CD4-positive, alpha-beta T cell treated with Interleukin-15 for 1 hour (primary cell): Measurements from ENCODE around the gene CPD.

Source experiments
- DNase-seq: peaks from one replicate; pipeline ENCODE4 v3.0.0-alpha.2; 2020

Gene CPD

GRCh38 chr17:30357476-30357875 is 21.3 kb upstream of the CPD start:
- no peak for DNase-seq

DNA sequence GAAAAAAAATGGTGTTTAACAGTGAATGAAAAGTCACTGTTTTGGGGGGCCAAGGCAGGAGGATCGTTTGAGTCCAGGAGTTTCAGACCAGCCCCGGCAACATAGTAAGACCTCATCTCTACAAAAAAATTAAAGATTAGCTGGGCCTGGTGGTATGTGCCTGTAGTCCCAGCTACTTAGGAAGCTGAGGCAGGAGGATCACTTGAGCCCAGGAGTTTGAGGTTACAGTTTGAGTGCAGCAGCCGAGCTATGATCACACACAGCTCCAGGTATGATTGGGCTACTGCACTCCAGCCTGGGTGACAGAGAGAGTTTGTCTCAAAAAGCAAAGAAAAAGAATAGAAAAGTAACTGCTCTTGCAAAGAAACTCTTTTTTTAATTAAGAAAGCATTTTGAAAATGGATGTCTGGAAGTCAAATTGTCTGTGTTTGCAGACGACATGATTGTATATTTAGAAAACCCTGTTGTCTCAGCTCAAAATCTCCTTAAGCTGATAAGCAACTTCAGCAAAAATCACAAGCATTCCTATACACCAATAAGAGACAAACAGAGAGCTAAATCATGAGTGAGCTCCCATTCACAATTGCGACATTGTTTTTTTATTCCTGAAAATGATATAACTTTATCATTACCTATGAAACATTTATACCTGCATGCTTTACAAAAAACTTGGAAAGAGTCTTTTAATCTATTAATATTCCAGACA is 20.5 kb upstream of the CPD start:
- DNase-seq = no peak

DNA sequence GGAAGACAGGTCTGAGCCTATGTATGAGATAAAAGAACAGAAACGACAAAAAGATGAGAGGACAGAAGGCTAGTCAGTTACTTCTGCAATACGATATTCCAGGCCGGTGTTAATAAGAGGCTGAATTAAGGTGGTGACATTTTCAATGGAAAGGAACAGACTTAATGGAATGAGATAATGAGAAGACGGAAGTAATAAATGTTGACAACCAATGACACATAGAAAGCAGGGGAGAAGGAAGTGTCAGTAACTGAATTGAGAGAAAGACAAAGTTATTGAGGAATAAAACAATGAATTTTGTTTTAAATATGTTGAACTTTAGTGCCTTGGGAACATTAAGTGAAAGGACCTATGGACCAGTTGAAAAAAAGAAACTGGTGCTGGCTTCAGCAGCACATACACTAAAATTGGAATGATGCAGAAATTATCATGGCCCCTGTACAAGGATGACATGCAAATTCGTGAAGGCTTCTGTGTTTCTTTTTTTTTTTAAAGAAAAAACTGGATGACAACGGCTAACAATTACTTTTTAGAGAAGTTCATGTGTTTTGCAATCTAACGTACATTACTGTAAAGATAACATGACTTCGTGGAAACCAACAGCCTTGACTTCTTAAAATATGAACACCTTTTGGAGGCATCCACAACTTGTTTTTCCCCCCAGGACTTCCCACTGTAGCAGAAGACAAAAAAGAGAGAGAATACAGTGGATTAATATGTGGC is 18.5 kb upstream of the CPD start:
- DNase-seq = no peak

DNA sequence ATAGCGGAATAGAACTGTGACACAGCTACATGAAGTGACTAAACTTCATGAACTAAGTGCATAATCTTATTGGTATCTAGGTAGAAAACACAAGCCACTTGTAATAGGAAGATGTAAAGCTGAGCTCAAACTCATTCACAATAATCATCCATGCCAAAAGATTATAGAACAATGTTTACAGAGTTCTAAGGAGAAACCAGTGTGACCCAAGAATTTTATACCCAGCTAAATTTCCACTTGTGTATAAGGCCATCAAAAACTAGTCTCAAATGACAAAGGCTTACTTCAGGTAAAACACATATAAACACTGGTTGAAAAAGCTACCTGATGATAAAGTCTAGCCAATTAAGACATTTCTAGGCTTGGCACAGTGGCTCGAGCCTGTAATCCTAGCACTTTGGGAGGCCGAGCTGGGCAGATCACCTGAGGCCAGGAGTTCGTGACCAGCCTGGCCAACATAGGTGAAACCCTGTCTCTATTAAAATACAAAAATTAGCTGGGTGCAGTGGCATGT is 16.9 kb upstream of the CPD start:
- no peak for DNase-seq

DNA sequence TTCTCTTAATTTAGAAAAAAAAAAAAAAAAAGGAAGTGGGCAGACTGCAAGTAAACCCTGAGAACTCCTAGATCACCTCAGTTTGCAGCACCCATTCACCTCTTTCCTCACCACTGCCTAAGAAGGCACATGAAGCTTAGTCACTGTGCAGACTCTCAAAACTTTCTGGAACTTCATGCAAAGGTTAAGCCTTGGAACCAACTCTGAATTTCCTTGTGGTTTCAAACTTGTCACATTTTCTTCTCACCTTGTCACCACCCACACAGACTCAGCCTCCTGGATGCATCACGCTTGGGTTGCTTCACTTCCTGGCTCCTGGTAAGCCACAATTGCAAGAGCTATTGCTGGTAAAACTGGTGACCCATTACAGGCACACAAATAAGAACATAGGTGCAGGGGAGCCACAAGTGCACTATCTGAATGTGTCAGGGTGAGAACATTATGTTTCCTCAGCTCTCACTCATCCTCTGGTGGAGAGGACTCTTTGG is 15.0 kb upstream of the CPD start:
- peak; percentile 78 for DNase-seq

- DNase-seq = no peak
Measured at GRCh38 chr17:30366536-30366935, 12.2 kb upstream of the CPD start.

DNA sequence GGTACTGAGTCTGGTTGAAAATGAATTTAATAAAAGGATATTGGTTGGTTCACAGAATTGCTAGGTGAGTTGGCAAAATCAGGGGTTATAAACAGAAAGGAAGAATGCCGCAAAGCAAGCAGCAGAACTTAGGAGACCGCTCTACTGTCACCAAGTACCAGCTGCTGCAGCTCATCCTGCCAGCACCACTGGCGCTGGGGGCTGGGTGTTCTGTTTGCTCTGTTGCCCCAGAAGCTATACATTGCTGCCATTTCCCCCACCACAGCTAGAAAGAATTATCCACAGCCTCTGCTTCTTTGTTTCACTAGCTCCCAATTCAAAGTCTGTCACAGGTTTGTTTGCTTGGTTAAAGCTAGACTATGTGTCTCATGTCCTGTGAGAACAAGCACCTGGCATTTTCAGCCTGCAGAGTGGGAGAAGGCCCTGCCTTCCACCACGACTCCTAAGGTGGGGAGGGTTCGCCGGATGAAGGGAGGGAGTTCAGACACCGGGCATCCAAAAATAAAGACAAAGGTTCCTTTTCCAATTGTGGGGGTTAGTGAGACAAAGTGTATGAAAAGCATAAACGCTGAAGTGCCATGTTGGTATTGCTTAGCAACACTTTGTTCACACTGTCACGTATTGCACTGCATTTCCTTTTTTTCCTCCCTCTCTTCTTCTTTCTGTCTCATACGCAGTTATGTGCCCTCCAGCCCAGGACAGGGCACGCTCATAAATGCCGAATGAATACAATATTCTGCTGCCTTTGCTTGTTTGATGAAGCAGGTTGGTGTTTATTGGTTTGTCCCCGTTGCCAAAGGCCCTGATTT is 9.6 kb upstream of the CPD start:
- no peak for DNase-seq

DNA sequence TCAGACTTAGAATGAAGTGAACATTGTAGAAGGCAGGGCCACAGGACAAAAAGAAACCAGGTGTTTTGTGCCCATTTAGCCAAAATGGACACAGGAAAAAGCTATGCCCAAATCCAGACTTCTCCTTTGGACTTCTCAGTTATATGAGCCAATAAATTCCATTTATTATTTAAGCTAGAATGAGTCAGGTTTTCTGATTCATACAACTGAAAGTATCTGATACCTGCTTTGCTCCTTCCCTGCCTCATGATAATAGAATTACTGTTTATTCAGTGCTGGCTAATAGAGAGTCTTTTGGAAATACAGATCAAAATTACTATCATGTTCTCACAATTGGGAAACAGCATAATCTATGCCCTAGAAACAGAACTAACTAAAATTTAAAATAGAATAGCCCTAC is 8.7 kb upstream of the CPD start:
- DNase-seq = no peak

DNA sequence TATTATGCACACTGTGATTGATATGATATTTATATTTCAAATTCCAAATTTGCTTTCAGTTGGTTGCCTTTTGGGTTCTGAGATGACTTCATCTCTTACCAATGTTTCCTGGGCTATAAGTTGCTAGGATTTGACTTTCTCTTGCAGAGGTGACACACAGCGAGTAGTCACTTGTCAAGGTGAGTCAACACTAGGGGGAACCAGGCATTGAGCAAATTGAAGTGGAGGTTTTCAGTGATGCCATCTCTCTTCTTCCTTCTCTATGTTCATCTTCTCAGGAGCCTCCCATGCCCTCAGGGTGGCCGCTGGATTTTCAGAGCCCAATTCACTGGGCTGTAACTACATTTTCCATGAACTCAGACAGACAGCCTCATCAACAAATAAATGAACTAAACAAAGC is 6.0 kb upstream of the CPD start:
- no peak for DNase-seq

DNA sequence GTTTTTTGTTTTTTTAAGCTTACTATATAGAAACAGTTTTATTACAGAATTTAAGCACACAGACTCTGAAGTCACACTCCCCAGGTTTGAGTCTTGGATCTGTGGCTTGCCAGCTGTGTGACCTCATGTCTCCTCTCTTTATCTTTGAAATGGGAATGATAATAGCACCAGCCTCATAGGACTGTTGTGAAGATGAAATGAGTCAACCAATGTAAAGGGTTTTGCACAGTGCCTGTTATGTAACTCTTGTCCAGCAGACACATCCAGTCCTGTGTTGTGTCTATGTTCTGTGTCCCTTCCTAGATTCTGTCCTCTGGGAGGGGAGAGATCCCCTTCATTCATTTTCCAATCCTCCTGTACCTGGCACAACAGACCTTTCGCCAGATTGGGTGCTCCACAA is 3.1 kb upstream of the CPD start:
- DNase-seq = no peak

- no peak for DNase-seq
Measured at GRCh38 chr17:30376621-30377452, 1.9 kb upstream of the CPD start.

DNA sequence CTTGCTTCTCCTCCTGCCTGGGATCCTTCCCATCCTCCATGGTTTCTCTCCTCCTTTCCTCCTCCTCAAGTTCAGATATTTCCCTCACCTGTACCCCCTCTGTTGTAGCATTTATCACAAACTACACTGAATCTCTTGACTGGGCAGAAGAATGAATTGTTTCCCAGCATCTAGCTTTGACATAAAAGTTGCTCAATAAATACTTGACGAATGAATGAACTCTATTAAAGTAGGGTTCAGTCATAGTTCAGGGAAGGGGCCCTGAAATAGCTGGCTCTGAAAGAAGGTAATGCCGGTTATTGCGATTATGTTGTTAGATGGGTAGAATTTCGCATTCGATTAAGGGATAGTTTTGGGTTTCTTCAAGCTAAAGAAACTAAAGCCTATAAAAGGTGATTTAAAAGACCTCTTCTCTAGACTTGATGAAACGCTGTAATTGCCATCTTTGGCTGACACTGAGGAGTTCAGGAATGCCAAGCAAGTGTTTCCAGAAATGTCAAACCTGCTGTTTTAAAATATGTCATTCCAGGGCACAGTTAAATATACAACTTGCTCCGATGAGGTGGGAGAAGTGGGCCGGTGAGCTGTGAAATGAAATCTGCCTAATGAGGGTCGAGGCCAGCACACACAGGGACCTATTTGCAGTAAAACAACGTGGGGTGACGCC is 1.0 kb upstream of the CPD start:
- no peak for DNase-seq

DNA sequence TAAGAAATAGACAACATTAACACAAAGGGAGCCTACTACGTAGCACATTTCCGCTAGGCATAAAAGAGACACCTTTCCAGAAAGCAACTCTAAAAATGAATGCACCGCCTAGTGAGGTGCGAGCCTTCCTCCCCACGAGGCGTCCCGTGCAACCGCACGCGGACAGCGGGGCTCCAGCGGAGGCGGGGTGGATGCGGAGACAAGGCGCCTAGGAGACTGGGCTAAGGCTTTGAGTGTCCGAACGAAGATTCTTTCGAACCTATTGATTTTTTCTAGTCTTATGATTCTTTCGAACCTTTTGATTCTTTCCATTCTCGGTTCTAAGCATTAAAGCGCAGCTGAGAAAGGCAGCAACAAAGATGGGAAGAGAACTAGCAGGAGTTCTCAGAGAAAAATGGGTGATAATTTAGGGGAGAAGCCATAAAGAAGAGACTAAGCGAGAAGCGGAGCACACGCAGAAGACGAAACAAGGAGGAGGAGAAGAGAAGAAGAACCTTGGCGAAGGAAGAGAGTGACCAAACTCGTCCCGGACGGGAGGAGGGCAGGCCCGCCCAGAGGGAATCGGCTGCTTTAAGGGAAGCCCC is 394 bp upstream of the CPD start:
- DNase-seq = peak; percentile 69

- DNase-seq = peak; percentile 23
Measured at GRCh38 chr17:30379303-30379902, 676 bp downstream of the CPD start.

DNA sequence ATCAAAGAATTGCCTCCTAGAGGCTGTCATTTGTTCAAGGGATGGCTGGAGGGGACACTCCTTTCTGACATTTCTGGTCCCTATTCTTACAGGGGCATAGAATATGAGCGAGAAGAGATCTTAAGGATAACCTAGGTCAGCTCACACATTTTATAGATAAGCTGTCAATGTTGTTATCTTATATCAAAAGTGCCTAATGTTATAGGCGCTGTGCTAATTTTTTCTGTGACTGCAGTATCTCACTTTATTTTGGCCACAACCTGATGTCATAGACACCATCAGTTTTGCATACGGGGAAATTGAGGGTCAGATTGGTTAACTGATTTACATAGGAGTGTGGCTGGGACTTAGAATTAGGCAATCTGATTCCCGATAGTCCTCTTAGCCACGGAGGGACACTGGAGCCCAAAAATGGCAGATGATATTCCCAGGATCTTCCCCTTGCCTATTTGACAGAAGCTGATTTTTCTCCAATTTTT is 1.2 kb downstream of the CPD start:
- DNase-seq = no peak

DNA sequence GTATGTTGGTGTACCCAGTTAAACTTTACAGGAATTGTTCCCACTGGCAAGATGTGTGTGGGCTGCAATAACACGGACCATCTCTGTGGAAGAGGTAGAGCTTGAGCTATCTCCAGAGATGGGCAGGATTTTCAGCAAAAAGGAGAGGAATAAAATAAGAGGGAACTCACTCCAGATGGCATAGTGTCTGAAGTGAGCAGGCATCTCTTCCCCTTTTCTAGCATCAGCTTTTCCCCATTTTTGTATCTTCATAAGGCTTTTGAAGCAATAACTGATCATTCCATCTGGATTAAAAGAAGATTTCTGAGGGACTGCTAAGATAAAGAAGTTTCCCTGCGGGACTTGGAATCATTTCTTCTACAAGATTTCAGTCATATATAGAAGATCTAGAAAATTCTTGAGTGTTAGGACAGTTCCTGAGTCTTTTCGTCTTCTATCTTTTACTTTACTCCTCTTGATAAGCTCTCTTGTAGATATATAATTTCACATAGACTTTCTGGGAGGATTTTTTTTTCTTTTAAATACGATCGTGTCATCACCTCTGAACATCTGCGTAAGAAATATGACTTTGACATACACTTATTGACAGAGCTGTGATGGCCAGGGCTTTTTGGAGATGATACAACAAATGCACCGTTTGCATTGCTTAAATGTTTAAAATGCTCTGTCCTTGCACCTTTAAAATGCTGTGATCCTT is 2.1 kb downstream of the CPD start:
- no peak for DNase-seq

- no peak for DNase-seq
Measured at GRCh38 chr17:30381340-30381659, 2.6 kb downstream of the CPD start.

- no peak for DNase-seq
Measured at GRCh38 chr17:30382345-30382744, 3.6 kb downstream of the CPD start.

GRCh38 chr17:30388321-30389179 is 9.8 kb downstream of the CPD start:
- no peak for DNase-seq
